PC-9 (cell line): ENCODE results near the gene SLC16A4. TPM values are rescaled to one million over a fixed set of nuclear protein-coding genes. Genes with fewer than 3 reads are reported as not detected.

Experiments used
- BruUV-seq: library from RNA; stranded (reverse); fragments of 400-500 nt; replicated peaks from 2 replicates; lab custom pipeline; 2021; lab: Mats Ljungman, UMichigan
- CTCF ChIA-PET: fragments of 300-600 bp; sonication (Branson Sonifier 250); formaldehyde crosslinking; loops from one replicate; lab custom pipeline; 2022; ENCODE audit warnings: antibody characterized with exemption; lab: Charles Lee
- POLR2A ChIA-PET: fragments of 300-600 bp; sonication (Branson Sonifier 250); formaldehyde crosslinking; loops from one replicate; lab custom pipeline; 2022; ENCODE audit warnings: antibody characterized with exemption; ENCODE audit not compliant: unreplicated experiment; lab: Charles Lee
- DNase-seq, 2 experiments: peaks; one replicate each; pipeline versions ENCODE4 v3.0.0 to v3.0.0-alpha.2; 2015 to 2022; ENCODE audit warnings: mixed read lengths in 1 of 2
- H2AFZ ChIP-seq: fragments of 200-600 bp; sonication (generic); 2 replicates; pipeline ENCODE4 v1.8.1; 2017; ENCODE audit warnings: antibody characterized with exemption
- H3F3A ChIP-seq: fragments of 200-600 bp; sonication (generic); 2 replicates; pipeline ENCODE4 v1.8.1; 2017; ENCODE audit warnings: antibody characterized with exemption, mild to moderate bottlenecking, low read depth; ENCODE audit not compliant: insufficient read depth
- H3K27ac ChIP-seq: fragments of 200-600 bp; sonication (generic); 2 replicates; pipeline ENCODE4 v1.6.1; 2016; ENCODE audit warnings: mixed run types
- H3K27me3 ChIP-seq: fragments of 200-600 bp; sonication (generic); 2 replicates; pipeline ENCODE4 v1.6.1; 2016; ENCODE audit warnings: low read depth, mixed run types; ENCODE audit not compliant: insufficient read depth
- H3K36me3 ChIP-seq: fragments of 200-600 bp; sonication (generic); 2 replicates; pipeline ENCODE4 v1.6.1; 2016; ENCODE audit warnings: low read depth, mixed run types
- H3K4me1 ChIP-seq: fragments of 200-600 bp; sonication (generic); replicated peaks from 2 replicates; pipeline ENCODE4 v1.6.1; 2016; ENCODE audit warnings: mixed run types; ENCODE audit not compliant: insufficient read depth
- H3K4me2 ChIP-seq: fragments of 200-600 bp; sonication (generic); 2 replicates; pipeline ENCODE4 v1.6.1; 2017; ENCODE audit warnings: mixed run types
- H3K4me3 ChIP-seq: fragments of 200-600 bp; sonication (generic); 2 replicates; pipeline ENCODE4 v1.6.1; 2016; ENCODE audit warnings: mixed run types
- H3K79me2 ChIP-seq: fragments of 200-600 bp; sonication (generic); 2 replicates; pipeline ENCODE4 v1.6.1; 2017; ENCODE audit warnings: low read depth, mixed run types
- H3K9me2 ChIP-seq: fragments of 200-600 bp; sonication (generic); 2 replicates; pipeline ENCODE4 v1.8.1; 2017; ENCODE audit warnings: mild to moderate bottlenecking; ENCODE audit not compliant: insufficient read depth
- H3K9me3 ChIP-seq: fragments of 200-600 bp; sonication (generic); 2 replicates; pipeline ENCODE4 v1.8.1; 2016; ENCODE audit warnings: low read depth; ENCODE audit not compliant: insufficient read depth
- H4K20me1 ChIP-seq: fragments of 200-600 bp; sonication (generic); 2 replicates; pipeline ENCODE4 v1.8.1; 2017; ENCODE audit not compliant: insufficient read depth
- CTCF ChIP-seq: fragments of 200-600 bp; sonication (generic); conservative IDR thresholded peaks from 2 replicates; pipeline ENCODE4 v1.6.1; 2017; ENCODE audit warnings: mixed run types, antibody characterized with exemption, mild to moderate bottlenecking, moderate library complexity
- EZH2 ChIP-seq: fragments of 200-600 bp; sonication (generic); IDR thresholded peaks from 2 replicates; pipeline ENCODE4 v1.8.0; 2017; ENCODE audit warnings: antibody characterized with exemption, low read depth
- intact Hi-C: fragments of 100-400 bp; cut with micrococcal nuclease; formaldehyde crosslinking; loops from one replicate; pipeline ENCODE4 v1.10.0; 2022; ENCODE audit not compliant: unreplicated experiment
- total RNA-seq: library from RNA; stranded (reverse); gene quantifications from 2 replicates; pipeline ENCODE4 v1.2.3, GENCODE V29; 2021

Gene SLC16A4
- total RNA-seq, 1 experiment from 2014 or later: 32.7 TPM

GRCh38 chr1:110328274-110328673 lies 62.6 kb downstream of the SLC16A4 start:
- Histone ChIP-seq H3K9me2 (no peaks in the 10 kb centered on the region), H3K27ac (no peak overlapping the region), H3K4me1 (0 out of 2 replicates have a peak, but pooled peaks cover 3% of the 10 kb centered on the region), H3K9me3 (no peaks in the 10 kb centered on the region; the same call in 1 of the 2 replicates), H2AFZ (no peak overlapping the region), H3F3A (peaks cover 8% of the 10 kb centered on the region), H4K20me1 (no peaks in the 10 kb centered on the region), H3K4me2 (no peak overlapping the region), H3K36me3 (no peaks in the 10 kb centered on the region), H3K79me2 (no peaks in the 10 kb centered on the region), H3K27me3 (no peaks in the 10 kb centered on the region), H3K4me3 (no peak overlapping the region)
- CTCF ChIA-PET: interaction anchor here (1.0 kb wide), 1 partner anchor 16 kb away, joined by 3 read pairs; no protein-coding TSS in a partner anchor
- POLR2A ChIA-PET: interaction anchor here (0.7 kb wide), 1 partner anchor 96 kb away, joined by 5 read pairs; no protein-coding TSS in a partner anchor
- intact Hi-C loops: no loop called here
- TF ChIP-seq CTCF: no peak
- no peak for TF ChIP-seq EZH2
- BruUV-seq: no TSS peak
- DNase-seq: peak in 1 of 2 experiments; percentile 82

GRCh38 chr1:110326826-110327225 lies 64.0 kb downstream of the SLC16A4 start:
- no TSS peak for BruUV-seq
- Histone ChIP-seq H3K9me2 (no peaks in the 10 kb centered on the region), H3K4me3 (no peak overlapping the region), H3K36me3 (no peaks in the 10 kb centered on the region), H3K27me3 (no peaks in the 10 kb centered on the region), H3K4me1 (0 out of 2 replicates have a peak, but pooled peaks cover 3% of the 10 kb centered on the region), H2AFZ (no peak overlapping the region), H3F3A (peaks cover 8% of the 10 kb centered on the region), H3K4me2 (no peak overlapping the region), H3K79me2 (no peaks in the 10 kb centered on the region), H4K20me1 (no peaks in the 10 kb centered on the region), H3K27ac (no peak overlapping the region), H3K9me3 (no peaks in the 10 kb centered on the region; the same call in 1 of the 2 replicates)
- POLR2A ChIA-PET: no interaction called here
- TF ChIP-seq EZH2: no peak
- CTCF ChIA-PET: no interaction called here
- no peak for DNase-seq
- intact Hi-C loops: no loop called here

- intact Hi-C loops: no loop called here
- TF ChIP-seq CTCF (no peak), EZH2 (no peak)
- Histone ChIP-seq H3K9me2 (no peaks in the 10 kb centered on the region), H2AFZ (no peak overlapping the region), H3F3A (peaks cover 12% of the 10 kb centered on the region), H3K4me3 (no peak overlapping the region), H3K79me2 (no peaks in the 10 kb centered on the region), H3K27me3 (no peaks in the 10 kb centered on the region), H3K4me2 (no peak overlapping the region), H3K27ac (no peak overlapping the region), H3K36me3 (no peaks in the 10 kb centered on the region), H3K9me3 (peaks cover under 1% of the 10 kb centered on the region; the same call in 1 of the 2 replicates), H4K20me1 (no peaks in the 10 kb centered on the region), H3K4me1 (peaks cover 17% of the 10 kb centered on the region)
- peak in 1 of 2 experiments; percentile 61 for DNase-seq
- ChIA-PET CTCF (no interaction called here), POLR2A (no interaction called here)
- no TSS peak for BruUV-seq
These were observed 66.2 kb downstream of the SLC16A4 start for GRCh38 chr1:110324667-110325066.
